Mammary epithelial cell (primary cell): ENCODE results near the gene AKAP17A.

Experiments used
- EZH2 ChIP-seq: IDR thresholded peaks from 2 replicates; pipeline ENCODE4 v1.6.1; 2012; ENCODE audit warnings: low read length, inconsistent platforms, borderline replicate concordance
- TF ChIP-seq, protein P1 (sequence below), 2 donors: IDR thresholded peaks in 1 of 2; conservative IDR thresholded peaks in 1 of 2; 2 replicates each; pipeline ENCODE4 v1.5.1; 2011 to 2012; ENCODE audit warnings: inconsistent platforms in 2 of 2, low read length in 2 of 2, mild to moderate bottlenecking in 2 of 2, control low read depth in 1 of 2, low read depth in 1 of 2; ENCODE audit not compliant: insufficient read depth in 1 of 2; ENCODE audit errors: extremely low read depth in 1 of 2

DNA sequence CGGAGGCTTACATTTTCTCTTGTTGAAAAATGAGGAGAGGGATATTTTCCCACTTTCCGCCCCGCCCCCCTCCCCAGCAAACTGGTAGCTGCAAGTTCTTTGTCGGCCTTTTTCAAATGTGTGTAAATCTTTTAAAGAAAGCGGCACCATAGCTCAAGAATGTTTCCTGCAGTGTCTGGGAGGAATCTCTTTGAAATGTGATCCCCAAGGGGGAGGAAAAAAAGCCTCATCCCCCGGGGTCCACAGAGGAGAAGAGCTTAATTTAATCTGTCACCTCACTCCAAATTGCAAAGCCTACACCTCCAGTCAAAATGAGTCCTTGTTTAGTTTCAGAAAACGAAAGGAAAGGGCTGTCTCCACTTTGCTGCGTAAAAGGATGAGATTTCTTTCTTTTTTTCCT is 58.2 kb downstream of the AKAP17A start:
- TF ChIP-seq, protein P1, sequence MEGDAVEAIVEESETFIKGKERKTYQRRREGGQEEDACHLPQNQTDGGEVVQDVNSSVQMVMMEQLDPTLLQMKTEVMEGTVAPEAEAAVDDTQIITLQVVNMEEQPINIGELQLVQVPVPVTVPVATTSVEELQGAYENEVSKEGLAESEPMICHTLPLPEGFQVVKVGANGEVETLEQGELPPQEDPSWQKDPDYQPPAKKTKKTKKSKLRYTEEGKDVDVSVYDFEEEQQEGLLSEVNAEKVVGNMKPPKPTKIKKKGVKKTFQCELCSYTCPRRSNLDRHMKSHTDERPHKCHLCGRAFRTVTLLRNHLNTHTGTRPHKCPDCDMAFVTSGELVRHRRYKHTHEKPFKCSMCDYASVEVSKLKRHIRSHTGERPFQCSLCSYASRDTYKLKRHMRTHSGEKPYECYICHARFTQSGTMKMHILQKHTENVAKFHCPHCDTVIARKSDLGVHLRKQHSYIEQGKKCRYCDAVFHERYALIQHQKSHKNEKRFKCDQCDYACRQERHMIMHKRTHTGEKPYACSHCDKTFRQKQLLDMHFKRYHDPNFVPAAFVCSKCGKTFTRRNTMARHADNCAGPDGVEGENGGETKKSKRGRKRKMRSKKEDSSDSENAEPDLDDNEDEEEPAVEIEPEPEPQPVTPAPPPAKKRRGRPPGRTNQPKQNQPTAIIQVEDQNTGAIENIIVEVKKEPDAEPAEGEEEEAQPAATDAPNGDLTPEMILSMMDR (conservative IDR thresholded peaks at IDR 0.05 in 1 of 2, IDR thresholded peaks at IDR 0.05 in 1 of 2; ENCODE audit: extremely low read depth in 1 of 2, insufficient read depth in 1 of 2, low read depth in 1 of 2, low read length in 2 of 2), result no peak
- no peak for TF ChIP-seq EZH2
